Epithelial cell of esophagus (primary cell): Measurements from ENCODE around the gene CA10.
A peak's percentile ranks its signal among the peaks of the same experiment; 100 is the strongest.

Experiments
- DNase-seq: peaks from one replicate; pipeline ENCODE4 v3.0.0; 2010; ENCODE audit warnings: low read depth
- H3K4me3 ChIP-seq: 2 replicates; pipeline ENCODE4 v1.5.1; 2011; ENCODE audit warnings: mild to moderate bottlenecking, low read length, control low read depth
- TF ChIP-seq, protein P1 (sequence below): IDR thresholded peaks from 2 replicates; pipeline ENCODE4 v1.5.1; 2011; ENCODE audit warnings: low read depth, mild to moderate bottlenecking, low read length, control low read depth, inconsistent platforms; ENCODE audit not compliant: insufficient read depth; ENCODE audit errors: missing control alignments

Gene CA10

DNA sequence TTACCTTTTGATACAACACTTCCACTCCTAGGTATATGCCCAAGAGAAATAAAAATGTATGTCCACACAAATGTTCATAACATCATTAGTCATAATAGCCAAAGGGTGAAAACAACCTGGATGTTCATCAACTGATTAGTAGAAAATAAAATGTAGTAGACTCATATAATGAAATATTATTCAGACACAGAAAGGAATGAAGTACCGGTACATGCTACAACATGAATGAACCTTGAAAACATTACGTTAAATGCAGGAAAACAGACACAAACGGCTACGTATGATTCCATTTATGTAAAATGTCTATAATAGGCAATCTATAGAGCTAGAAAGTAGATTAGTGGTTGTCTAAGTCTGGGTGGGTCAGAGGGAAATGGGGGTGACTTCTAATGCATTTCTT lies 358.5 kb downstream of the CA10 start:
- DNase-seq: peak; percentile 17
- TF ChIP-seq, protein P1, sequence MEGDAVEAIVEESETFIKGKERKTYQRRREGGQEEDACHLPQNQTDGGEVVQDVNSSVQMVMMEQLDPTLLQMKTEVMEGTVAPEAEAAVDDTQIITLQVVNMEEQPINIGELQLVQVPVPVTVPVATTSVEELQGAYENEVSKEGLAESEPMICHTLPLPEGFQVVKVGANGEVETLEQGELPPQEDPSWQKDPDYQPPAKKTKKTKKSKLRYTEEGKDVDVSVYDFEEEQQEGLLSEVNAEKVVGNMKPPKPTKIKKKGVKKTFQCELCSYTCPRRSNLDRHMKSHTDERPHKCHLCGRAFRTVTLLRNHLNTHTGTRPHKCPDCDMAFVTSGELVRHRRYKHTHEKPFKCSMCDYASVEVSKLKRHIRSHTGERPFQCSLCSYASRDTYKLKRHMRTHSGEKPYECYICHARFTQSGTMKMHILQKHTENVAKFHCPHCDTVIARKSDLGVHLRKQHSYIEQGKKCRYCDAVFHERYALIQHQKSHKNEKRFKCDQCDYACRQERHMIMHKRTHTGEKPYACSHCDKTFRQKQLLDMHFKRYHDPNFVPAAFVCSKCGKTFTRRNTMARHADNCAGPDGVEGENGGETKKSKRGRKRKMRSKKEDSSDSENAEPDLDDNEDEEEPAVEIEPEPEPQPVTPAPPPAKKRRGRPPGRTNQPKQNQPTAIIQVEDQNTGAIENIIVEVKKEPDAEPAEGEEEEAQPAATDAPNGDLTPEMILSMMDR: no peak
- no peak overlapping the region for H3K4me3 ChIP-seq

DNA sequence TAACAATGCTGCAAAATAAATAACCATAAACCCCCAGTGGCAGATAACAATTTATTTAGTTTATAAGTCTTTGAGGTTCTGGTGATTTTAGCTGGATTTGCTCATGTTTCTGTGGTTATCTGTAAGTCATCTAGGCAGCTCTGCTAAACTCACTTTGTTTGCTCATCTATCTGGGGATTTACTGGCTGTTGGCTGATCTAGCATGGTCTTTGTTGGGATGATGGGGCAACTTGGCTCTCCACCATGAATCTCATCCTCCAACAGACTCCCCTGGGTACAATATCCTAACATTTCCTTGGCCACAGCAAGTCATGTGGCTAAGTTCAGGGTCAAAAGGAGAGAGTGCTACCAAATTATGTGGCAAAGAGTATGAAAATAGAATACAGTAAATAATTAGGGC lies 359.3 kb downstream of the CA10 start:
- TF ChIP-seq, protein P1: no peak
- no peak overlapping the region for H3K4me3 ChIP-seq
- DNase-seq: no peak

DNA sequence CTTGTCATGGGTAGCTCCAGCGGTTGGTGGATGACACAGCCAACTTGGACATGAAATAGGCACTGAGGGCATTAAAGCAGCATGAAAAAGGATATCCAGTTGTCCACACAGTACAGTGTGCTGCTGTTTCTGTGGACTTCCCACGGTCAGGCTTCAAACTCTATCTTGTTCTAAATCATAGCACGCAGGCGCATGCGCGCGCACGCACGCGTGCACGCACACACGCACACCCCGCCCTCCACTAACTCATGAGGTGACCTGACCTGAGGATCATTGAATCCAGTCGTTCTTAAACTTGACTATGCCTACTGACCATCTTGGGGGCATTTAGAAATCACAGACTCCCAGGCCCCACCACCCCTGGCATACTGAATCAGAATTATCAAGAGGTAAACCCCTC lies 361.4 kb downstream of the CA10 start:
- no peak for DNase-seq
- H3K4me3 ChIP-seq: no peak overlapping the region
- TF ChIP-seq, protein P1: no peak

DNA sequence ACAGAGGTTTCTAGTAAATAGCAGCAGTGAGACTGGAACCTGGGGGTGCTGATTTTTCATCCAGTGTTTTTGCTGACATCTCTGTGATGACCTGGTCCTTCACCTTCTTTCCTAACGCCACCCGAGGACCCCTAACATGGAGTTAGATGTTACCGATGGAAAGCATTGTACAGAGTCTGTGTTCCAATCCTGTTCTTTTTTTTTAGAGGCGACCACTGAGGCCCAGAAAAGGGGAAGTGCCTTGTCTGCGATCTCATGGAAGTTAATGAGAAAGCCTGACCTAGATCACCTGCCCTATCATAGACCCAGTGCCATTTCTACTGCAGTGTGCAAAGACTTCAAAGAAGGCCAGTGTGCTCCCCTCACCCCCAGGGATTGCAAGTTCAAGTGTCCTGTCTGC lies 362.5 kb downstream of the CA10 start:
- no peak overlapping the region for H3K4me3 ChIP-seq
- TF ChIP-seq, protein P1: no peak
- DNase-seq: no peak

DNA sequence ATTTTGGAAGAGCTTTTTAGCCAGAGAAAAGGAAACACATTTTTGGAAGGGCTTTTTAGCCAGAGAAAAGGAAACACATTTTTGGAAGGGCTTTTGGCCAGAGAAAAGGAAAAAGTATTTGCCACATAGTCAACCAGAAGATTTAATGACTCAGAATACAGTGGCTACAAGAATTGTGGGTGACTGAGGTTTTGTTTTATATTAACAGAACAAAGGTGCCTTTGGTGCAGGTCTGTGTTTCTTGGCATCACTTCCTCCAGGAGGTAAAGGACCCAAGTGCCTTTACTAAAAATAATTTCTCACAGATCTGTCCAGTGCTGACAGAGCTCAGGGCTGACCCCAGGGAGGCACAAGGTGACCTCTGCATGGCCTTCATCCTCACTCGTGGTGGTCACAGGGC lies 363.1 kb downstream of the CA10 start:
- TF ChIP-seq, protein P1: no peak

DNA sequence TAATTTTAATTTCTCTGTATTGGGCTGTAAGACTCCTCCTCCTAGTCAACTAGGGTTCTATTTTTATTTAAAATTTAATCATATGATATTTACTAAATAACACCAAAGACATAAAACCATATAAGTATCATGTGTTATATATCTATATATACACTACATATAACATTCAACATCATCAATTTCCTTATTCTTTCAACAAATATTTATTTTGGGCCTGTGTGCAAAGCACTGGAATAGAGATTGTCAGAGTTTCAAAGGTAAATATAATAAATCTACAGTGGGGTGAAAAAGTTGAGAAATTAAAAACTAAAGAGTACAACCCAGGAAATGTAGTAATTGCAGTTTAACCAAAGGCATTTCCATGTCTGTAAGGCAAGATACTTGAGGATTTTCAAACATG lies 364.0 kb downstream of the CA10 start:
- no peak for DNase-seq
- no peak overlapping the region for H3K4me3 ChIP-seq
- TF ChIP-seq, protein P1: no peak

More for the DNA sequence above, 363.1 kb downstream of the CA10 start:
- no peak for DNase-seq
- H3K4me3 ChIP-seq: no peak overlapping the region

DNA sequence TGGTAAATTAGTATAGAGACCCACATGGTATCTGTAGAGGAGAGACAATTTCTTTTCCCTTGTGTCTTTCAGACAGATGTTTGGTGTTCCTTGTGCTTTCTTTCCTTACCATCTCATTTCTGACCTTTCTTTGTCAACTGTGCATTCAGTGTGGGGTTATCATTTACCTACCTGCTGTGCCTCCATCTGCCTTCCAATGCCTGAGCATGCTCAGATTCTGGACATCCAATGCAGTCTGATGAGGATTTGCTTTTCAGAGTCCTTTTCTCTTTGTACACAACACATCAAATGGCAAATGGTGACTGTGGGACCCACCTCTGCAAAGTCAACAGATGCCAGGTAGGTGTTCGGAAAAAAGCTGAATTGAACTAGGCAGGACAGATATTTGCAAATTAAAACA lies 364.8 kb downstream of the CA10 start:
- H3K4me3 ChIP-seq: no peak overlapping the region
- TF ChIP-seq, protein P1: no peak
- DNase-seq: no peak
